Calu3 (cell line): ENCODE data around the gene LMTK2. TPM values are rescaled to one million over a fixed set of nuclear protein-coding genes. Genes with fewer than 3 reads are reported as not detected.

ENCODE experiments used
- BruUV-seq: library from RNA; stranded (reverse); fragments of 400-500 nt; replicated peaks from 2 replicates; lab custom pipeline; 2021; lab: Mats Ljungman, UMichigan
- CTCF ChIA-PET: fragments of 300-600 bp; sonication (Branson Sonifier 250); formaldehyde crosslinking; loops from one replicate; lab custom pipeline; 2022; ENCODE audit warnings: antibody characterized with exemption; lab: Charles Lee
- DNase-seq: peaks from one replicate; pipeline ENCODE4 v3.0.0; 2022
- H3K27ac Mint-ChIP-seq: one replicate; pipeline ENCODE4 v1.8.0; 2022; ENCODE audit warnings: mixed read lengths; ENCODE audit not compliant: unreplicated experiment
- H3K27me3 Mint-ChIP-seq: one replicate; pipeline ENCODE4 v1.8.0; 2022; ENCODE audit warnings: mixed read lengths; ENCODE audit not compliant: unreplicated experiment
- H3K36me3 Mint-ChIP-seq: one replicate; pipeline ENCODE4 v1.8.0; 2022; ENCODE audit warnings: mild to moderate bottlenecking, moderate library complexity, mixed read lengths; ENCODE audit not compliant: insufficient read depth, unreplicated experiment
- H3K4me1 Mint-ChIP-seq: one replicate; pipeline ENCODE4 v1.8.0; 2022; ENCODE audit warnings: mild to moderate bottlenecking, low read depth, mixed read lengths; ENCODE audit not compliant: unreplicated experiment
- H3K4me3 Mint-ChIP-seq: one replicate; pipeline ENCODE4 v1.8.0; 2022; ENCODE audit warnings: mild to moderate bottlenecking, low read depth, moderate library complexity, mixed read lengths; ENCODE audit not compliant: unreplicated experiment
- H3K9me3 Mint-ChIP-seq: one replicate; pipeline ENCODE4 v1.8.0; 2022; ENCODE audit warnings: low read depth, mixed read lengths; ENCODE audit not compliant: unreplicated experiment
- intact Hi-C: fragments of 100-400 bp; cut with micrococcal nuclease; formaldehyde crosslinking; loops from one replicate; pipeline ENCODE4 v1.10.0; 2022; ENCODE audit not compliant: unreplicated experiment
- total RNA-seq: library from RNA; stranded (reverse); gene quantifications from 2 replicates; pipeline ENCODE4 v1.2.3, GENCODE V29; 2022
- TF ChIP-seq, protein P1 (sequence below): fragments of 200-600 bp; IDR thresholded peaks from one replicate; pipeline ENCODE4 v1.8.0; 2022; ENCODE audit warnings: antibody characterized with exemption; ENCODE audit not compliant: unreplicated experiment

LMTK2 gene
- total RNA-seq, 1 experiment from 2014 or later = 29.9 TPM

- BruUV-seq = no TSS peak
- DNase-seq = no peak
- intact Hi-C loops = no loop called here
- H3K27ac Mint-ChIP-seq = no peak overlapping the region
- no peak overlapping the region for H3K4me3 Mint-ChIP-seq
- peaks cover 3% of the 10 kb centered on the region for H3K9me3 Mint-ChIP-seq
- TF ChIP-seq, protein P1, sequence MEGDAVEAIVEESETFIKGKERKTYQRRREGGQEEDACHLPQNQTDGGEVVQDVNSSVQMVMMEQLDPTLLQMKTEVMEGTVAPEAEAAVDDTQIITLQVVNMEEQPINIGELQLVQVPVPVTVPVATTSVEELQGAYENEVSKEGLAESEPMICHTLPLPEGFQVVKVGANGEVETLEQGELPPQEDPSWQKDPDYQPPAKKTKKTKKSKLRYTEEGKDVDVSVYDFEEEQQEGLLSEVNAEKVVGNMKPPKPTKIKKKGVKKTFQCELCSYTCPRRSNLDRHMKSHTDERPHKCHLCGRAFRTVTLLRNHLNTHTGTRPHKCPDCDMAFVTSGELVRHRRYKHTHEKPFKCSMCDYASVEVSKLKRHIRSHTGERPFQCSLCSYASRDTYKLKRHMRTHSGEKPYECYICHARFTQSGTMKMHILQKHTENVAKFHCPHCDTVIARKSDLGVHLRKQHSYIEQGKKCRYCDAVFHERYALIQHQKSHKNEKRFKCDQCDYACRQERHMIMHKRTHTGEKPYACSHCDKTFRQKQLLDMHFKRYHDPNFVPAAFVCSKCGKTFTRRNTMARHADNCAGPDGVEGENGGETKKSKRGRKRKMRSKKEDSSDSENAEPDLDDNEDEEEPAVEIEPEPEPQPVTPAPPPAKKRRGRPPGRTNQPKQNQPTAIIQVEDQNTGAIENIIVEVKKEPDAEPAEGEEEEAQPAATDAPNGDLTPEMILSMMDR = no peak
- CTCF ChIA-PET = no interaction called here
- H3K36me3 Mint-ChIP-seq = peaks cover 14% of the 10 kb centered on the region
- H3K27me3 Mint-ChIP-seq = no peaks in the 10 kb centered on the region
- H3K4me1 Mint-ChIP-seq = no peaks in the 10 kb centered on the region
Observed at GRCh38 chr7:98193474-98194180, 87.0 kb downstream of the LMTK2 start.

GRCh38 chr7:98194186-98194585, 87.5 kb downstream of the LMTK2 start:
- no peak overlapping the region for H3K27ac Mint-ChIP-seq
- DNase-seq = no peak
- no TSS peak for BruUV-seq
- CTCF ChIA-PET = no interaction called here
- peaks cover 3% of the 10 kb centered on the region for H3K9me3 Mint-ChIP-seq
- H3K27me3 Mint-ChIP-seq = no peaks in the 10 kb centered on the region
- TF ChIP-seq, protein P1 = no peak
- H3K4me3 Mint-ChIP-seq = no peak overlapping the region
- intact Hi-C loops = no loop called here
- H3K36me3 Mint-ChIP-seq = peaks cover 14% of the 10 kb centered on the region
- no peaks in the 10 kb centered on the region for H3K4me1 Mint-ChIP-seq

- CTCF ChIA-PET = no interaction called here
- Mint-ChIP-seq H3K4me3 (no peak overlapping the region), H3K27ac (no peak overlapping the region), H3K27me3 (no peaks in the 10 kb centered on the region), H3K4me1 (no peaks in the 10 kb centered on the region), H3K36me3 (peaks cover 14% of the 10 kb centered on the region), H3K9me3 (peaks cover 3% of the 10 kb centered on the region)
- intact Hi-C loops = no loop called here
- DNase-seq = no peak
- TF ChIP-seq, protein P1 = no peak
- BruUV-seq = no TSS peak
Observed at GRCh38 chr7:98194672-98195457, 88.2 kb downstream of the LMTK2 start.

GRCh38 chr7:98196706-98197605, 90.3 kb downstream of the LMTK2 start:
- Mint-ChIP-seq H3K9me3 (peaks cover 3% of the 10 kb centered on the region), H3K27me3 (no peaks in the 10 kb centered on the region), H3K4me1 (peaks cover 4% of the 10 kb centered on the region), H3K4me3 (no peak overlapping the region), H3K27ac (no peak overlapping the region), H3K36me3 (peaks cover 10% of the 10 kb centered on the region)
- CTCF ChIA-PET = interaction anchor here (0.6 kb wide), 1 partner anchor 198 kb away, joined by 4 read pairs; no protein-coding TSS in a partner anchor
- TF ChIP-seq, protein P1 = no peak
- BruUV-seq = no TSS peak
- no peak for DNase-seq
- intact Hi-C loops = no loop called here
